Ascending aorta (tissue), 2 donors: Measurements from ENCODE around the gene LTBP1. TPM values are rescaled to one million over a fixed set of nuclear protein-coding genes. Genes with fewer than 3 reads are reported as not detected.

ENCODE experiments used
- DNase-seq, 2 donors: peaks; one replicate each; pipeline ENCODE4 v3.0.0-alpha.2; 2019; ENCODE audit warnings: low spot score in 2 of 2
- H3K27ac ChIP-seq, 2 donors: fragments of 200-600 bp; sonication (generic); one replicate each; pipeline ENCODE4 v1.5.1; 2016 to 2017; ENCODE audit warnings: mild to moderate bottlenecking in 1 of 2
- H3K27me3 ChIP-seq: fragments of 200-600 bp; sonication (generic); one replicate; pipeline ENCODE4 v1.5.1; 2017
- H3K36me3 ChIP-seq, 2 donors: fragments of 200-600 bp; sonication (generic); one replicate each; pipeline ENCODE4 v1.5.1; 2016
- H3K4me1 ChIP-seq, 2 donors: fragments of 200-600 bp; sonication (generic); one replicate each; pipeline ENCODE4 v1.5.1; 2016 to 2017; ENCODE audit warnings: mild to moderate bottlenecking in 1 of 2
- H3K4me3 ChIP-seq, 2 donors: fragments of 200-600 bp; sonication (generic); one replicate each; pipeline ENCODE4 v1.5.1; 2016 to 2017; ENCODE audit warnings: mild to moderate bottlenecking in 1 of 2
- H3K9me3 ChIP-seq, 2 donors: fragments of 200-600 bp; sonication (generic); one replicate each; pipeline ENCODE4 v1.5.1; 2016
- intact Hi-C: fragments of 100-400 bp; cut with DNase I; formaldehyde crosslinking; loops from one replicate; pipeline ENCODE4 v1.15.1; 2023
- total RNA-seq: library from RNA; depleted of rRNA; stranded (reverse); fragments of >200 nt; gene quantifications from one replicate; pipeline ENCODE4 v1.1.0, GENCODE V29; 2016
- TF ChIP-seq, protein P1 (sequence below), 3 experiments: fragments of 200-600 bp in 2 of 3; fragments of 450-650 bp in 1 of 3; sonication (generic) in 2 of 3; IDR thresholded peaks; one replicate each; pipeline ENCODE4 v1.5.1; 2016 to 2019; ENCODE audit warnings: antibody characterized with exemption in 3 of 3, mild to moderate bottlenecking in 1 of 3, moderate library complexity in 1 of 3

LTBP1 gene
- total RNA-seq, 1 donor from 2014 or later = 295 TPM

DNA sequence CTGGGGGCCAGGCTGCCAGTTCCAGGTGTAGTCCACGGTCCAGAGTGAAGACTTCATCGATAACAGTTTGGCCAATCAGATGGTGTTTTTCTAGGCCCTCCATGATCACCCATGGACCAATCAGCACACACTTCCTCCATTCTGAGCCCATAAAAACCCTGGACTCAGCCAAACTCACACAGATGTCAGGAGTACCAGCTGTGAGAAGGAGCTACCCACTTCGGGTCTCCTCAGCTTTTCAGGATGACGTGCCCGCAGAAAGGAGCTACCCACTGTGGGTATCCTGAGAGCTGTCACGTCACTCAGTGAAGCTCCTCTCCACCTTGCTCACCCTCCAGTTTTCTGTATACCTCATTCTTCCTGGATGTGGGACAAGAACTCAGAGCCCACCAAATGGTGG, 319.7 kb downstream of the LTBP1 start:
- intact Hi-C loops = no loop called here

DNA sequence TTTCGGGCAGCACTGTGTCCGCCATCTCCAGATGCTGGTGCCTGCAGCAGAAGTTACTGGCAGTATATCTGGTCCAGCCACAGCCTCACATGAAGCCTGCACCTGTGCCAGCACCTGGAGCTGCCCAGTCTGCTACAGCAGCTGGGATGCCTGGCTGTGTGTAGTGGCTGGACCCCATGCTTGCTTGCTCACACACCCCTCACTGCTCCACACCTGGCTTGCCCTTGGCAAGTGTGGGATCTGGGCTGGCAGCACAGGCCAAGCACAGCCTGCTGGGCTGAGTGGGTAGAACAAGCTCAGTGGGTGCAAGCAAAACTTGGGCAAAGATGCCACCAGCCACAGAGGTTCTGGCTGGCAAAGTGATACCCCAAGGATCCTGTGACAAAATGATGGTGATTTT, 320.3 kb downstream of the LTBP1 start:
- no peak for DNase-seq
- Histone ChIP-seq H3K9me3 (no peaks in the 10 kb centered on the region), H3K27ac (peak overlapping the region; percentile 74 to 79), H3K4me1 (peaks cover 0 to 23% of the 10 kb centered on the region in 2 donors), H3K4me3 (no peak overlapping the region), H3K36me3 (peaks cover 34 to 53% of the 10 kb centered on the region in 2 donors), H3K27me3 (no peaks in the 10 kb centered on the region)
- TF ChIP-seq, protein P1, sequence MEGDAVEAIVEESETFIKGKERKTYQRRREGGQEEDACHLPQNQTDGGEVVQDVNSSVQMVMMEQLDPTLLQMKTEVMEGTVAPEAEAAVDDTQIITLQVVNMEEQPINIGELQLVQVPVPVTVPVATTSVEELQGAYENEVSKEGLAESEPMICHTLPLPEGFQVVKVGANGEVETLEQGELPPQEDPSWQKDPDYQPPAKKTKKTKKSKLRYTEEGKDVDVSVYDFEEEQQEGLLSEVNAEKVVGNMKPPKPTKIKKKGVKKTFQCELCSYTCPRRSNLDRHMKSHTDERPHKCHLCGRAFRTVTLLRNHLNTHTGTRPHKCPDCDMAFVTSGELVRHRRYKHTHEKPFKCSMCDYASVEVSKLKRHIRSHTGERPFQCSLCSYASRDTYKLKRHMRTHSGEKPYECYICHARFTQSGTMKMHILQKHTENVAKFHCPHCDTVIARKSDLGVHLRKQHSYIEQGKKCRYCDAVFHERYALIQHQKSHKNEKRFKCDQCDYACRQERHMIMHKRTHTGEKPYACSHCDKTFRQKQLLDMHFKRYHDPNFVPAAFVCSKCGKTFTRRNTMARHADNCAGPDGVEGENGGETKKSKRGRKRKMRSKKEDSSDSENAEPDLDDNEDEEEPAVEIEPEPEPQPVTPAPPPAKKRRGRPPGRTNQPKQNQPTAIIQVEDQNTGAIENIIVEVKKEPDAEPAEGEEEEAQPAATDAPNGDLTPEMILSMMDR (IDR thresholded peaks at IDR 0.05) = no peak
- intact Hi-C loops = no loop called here

More for the DNA sequence above, 319.7 kb downstream of the LTBP1 start:
- Histone ChIP-seq H3K27ac (peak overlapping the region; percentile 74 to 79), H3K27me3 (no peaks in the 10 kb centered on the region), H3K4me3 (no peak overlapping the region), H3K4me1 (peaks cover 0 to 23% of the 10 kb centered on the region in 2 donors), H3K36me3 (peaks cover 34 to 52% of the 10 kb centered on the region in 2 donors), H3K9me3 (no peaks in the 10 kb centered on the region)
- no peak for DNase-seq
- TF ChIP-seq, protein P1 (IDR thresholded peaks at IDR 0.05) = no peak

DNA sequence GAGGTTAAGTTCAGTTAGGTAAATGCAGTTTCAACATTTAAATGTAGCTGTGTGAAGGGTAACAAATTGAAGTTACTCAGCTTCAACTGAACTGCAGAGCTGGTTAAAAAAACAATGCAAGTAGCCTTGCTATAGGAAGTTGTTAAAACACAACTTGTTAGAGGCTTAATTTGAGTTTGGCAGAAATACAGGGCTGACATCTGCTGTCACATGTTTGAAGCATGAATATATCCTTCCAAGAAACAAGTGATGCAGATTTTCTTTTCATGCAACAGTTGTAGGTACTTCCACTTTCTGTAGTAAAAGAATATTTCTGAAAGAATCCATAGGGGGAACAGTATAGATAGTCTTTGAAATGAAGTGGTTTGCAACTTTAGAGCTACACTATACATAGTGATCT, 321.0 kb downstream of the LTBP1 start:
- peaks cover 0 to 23% of the 10 kb centered on the region in 2 donors for H3K4me1 ChIP-seq
- peak overlapping the region in 1 of 2 donors; percentile 79 for H3K27ac ChIP-seq
- intact Hi-C loops = no loop called here
- no peaks in the 10 kb centered on the region for H3K27me3 ChIP-seq
- H3K9me3 ChIP-seq = no peaks in the 10 kb centered on the region
- TF ChIP-seq, protein P1 (IDR thresholded peaks at IDR 0.05) = no peak
- no peak for DNase-seq
- no peak overlapping the region for H3K4me3 ChIP-seq
- H3K36me3 ChIP-seq = peaks cover 34 to 55% of the 10 kb centered on the region in 2 donors

DNA sequence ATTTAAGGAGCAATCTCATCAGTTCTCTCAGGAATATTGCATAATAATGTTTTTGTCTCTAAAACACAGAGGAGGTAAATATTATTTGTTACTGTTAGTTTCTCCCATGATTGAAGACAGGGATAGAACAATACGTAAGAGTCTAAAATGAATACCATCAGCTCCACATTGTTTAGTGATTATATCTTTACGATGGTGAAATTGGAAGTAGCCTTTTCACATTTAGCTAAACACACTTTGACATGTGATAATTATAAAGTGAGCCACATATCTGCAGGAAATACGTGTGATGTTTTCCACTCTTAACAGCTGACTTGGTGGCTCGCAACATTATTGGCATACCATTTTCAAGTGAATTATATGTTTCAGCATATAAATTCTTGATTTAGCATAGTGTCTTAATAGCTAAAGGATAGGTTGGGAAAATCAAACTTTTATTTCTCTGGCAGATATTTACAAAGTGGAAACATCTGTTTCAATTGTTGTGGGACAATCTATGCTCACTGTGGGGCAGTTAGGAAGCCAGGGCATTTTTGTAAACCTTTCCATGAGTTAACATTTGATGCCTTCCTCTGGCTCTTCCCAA, 321.6 kb downstream of the LTBP1 start:
- TF ChIP-seq, protein P1 (IDR thresholded peaks at IDR 0.05) = no peak
- H3K4me1 ChIP-seq = peaks cover 0 to 23% of the 10 kb centered on the region in 2 donors
- peak overlapping the region; percentile 61 to 79 for H3K27ac ChIP-seq
- no peaks in the 10 kb centered on the region for H3K27me3 ChIP-seq
- DNase-seq = no peak
- H3K36me3 ChIP-seq = peaks cover 30 to 49% of the 10 kb centered on the region in 2 donors
- no peak overlapping the region for H3K4me3 ChIP-seq
- intact Hi-C loops = no loop called here
- no peaks in the 10 kb centered on the region for H3K9me3 ChIP-seq

DNA sequence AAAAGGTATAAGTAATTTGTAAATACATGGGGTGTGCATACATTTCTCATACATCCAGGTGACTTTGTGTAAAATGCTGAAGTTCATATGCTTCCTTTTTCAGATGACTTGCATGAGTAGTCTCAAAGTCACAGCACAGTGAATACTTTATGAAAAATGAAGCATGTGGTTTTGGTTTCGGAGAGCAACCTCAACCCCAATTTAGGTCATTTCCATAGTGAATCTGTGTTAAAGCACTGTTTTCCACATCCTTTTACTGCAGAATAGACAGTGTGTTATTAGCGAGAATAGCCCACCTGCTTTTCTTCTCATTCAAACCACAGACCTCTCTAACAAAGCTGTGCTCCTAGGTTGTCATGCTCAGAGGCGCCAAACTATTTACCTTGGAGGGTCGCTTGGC, 325.2 kb downstream of the LTBP1 start:
- Histone ChIP-seq H3K27ac (peak overlapping the region; percentile 48 to 93), H3K9me3 (no peaks in the 10 kb centered on the region), H3K4me1 (peaks cover 0 to 22% of the 10 kb centered on the region in 2 donors), H3K27me3 (no peaks in the 10 kb centered on the region), H3K4me3 (no peak overlapping the region), H3K36me3 (peaks cover 35 to 48% of the 10 kb centered on the region in 2 donors)
- no peak for DNase-seq
- intact Hi-C loops = loop anchor here (5.0 to 10.0 kb wide), 4 partner anchors 40 to 497 kb away; no protein-coding TSS in a partner anchor
- TF ChIP-seq, protein P1 (IDR thresholded peaks at IDR 0.05) = no peak
